ENCODE measurements around the gene ACVR1B. TPM values are rescaled to one million over a fixed set of nuclear protein-coding genes. Genes with fewer than 3 reads are reported as not detected.

Gene ACVR1B
- total RNA-seq, 1 donor from 2014 or later = 13.8 TPM

DNA sequence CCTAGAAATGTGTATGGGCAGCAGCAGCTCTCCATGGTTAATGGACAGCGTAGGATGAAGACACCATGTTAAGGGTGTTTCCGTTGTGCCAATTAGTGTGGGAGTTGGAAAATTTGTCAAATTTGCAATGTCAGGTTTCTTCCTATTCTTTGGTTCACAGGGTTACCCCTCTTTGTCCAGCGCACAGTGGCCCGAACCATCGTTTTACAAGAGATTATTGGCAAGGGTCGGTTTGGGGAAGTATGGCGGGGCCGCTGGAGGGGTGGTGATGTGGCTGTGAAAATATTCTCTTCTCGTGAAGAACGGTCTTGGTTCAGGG is 29.3 kb downstream of the ACVR1B start:
- Mint-ChIP-seq H3K36me3 (ENCODE audit: low read depth, unreplicated experiment) (peaks cover 22% of the 10 kb centered on the region), H3K27ac (ENCODE audit: unreplicated experiment) (no peak overlapping the region), H3K4me1 (ENCODE audit: low read depth, unreplicated experiment) (peaks cover 18% of the 10 kb centered on the region), H3K27me3 (ENCODE audit: low read depth, unreplicated experiment) (no peaks in the 10 kb centered on the region), H3K9me3 (ENCODE audit: unreplicated experiment) (no peaks in the 10 kb centered on the region), H3K4me3 (ENCODE audit: unreplicated experiment) (no peak overlapping the region)
- H3K79me2 ChIP-seq (ENCODE audit: insufficient read depth, low read length) = peaks cover 1% of the 10 kb centered on the region
- no peaks in the 10 kb centered on the region for H3K27me3 ChIP-seq (ENCODE audit: insufficient read depth, low read length)
- H3K4me1 ChIP-seq (ENCODE audit: insufficient read depth, low read length) = peaks cover 13% of the 10 kb centered on the region
- no peak overlapping the region for H3K4me3 ChIP-seq (ENCODE audit: insufficient read depth, low read depth, low read length)
- no peak overlapping the region for H2AFZ ChIP-seq (ENCODE audit: low read depth, low read length)
- FAIRE-seq (no peak), DNase-seq (ENCODE audit: low read depth) (no peak)
- H3K27ac ChIP-seq (ENCODE audit: low read depth, low read length) = no peak overlapping the region
- no peak overlapping the region for H3K9ac ChIP-seq (ENCODE audit: low read length)
- H3K9me3 ChIP-seq (ENCODE audit: insufficient read depth, low read depth, low read length) = no peaks in the 10 kb centered on the region
- H4K20me1 ChIP-seq (ENCODE audit: insufficient read depth, low read length) = no peaks in the 10 kb centered on the region
- no peak overlapping the region for H3K4me2 ChIP-seq (ENCODE audit: low read length)
- TF ChIP-seq CTCF (IDR thresholded peaks at IDR 0.05; ENCODE audit: insufficient read depth, low read depth, low read length) = no peak
- no peak for TF ChIP-seq EZH2 (IDR thresholded peaks at IDR 0.05; ENCODE audit: insufficient read depth, low read length)
- peaks cover 19% of the 10 kb centered on the region for H3K36me3 ChIP-seq (ENCODE audit: insufficient read depth, low read length)

GRCh38 chr12:51984657-51985056 is 33.2 kb downstream of the ACVR1B start:
- H3K79me2 ChIP-seq (ENCODE audit: insufficient read depth, low read length) = no peaks in the 10 kb centered on the region
- H3K4me1 ChIP-seq (ENCODE audit: insufficient read depth, low read length) = no peaks in the 10 kb centered on the region
- H3K4me2 ChIP-seq (ENCODE audit: low read length) = no peak overlapping the region
- H3K9ac ChIP-seq (ENCODE audit: low read length) = no peak overlapping the region
- no peak overlapping the region for H3K4me3 ChIP-seq (ENCODE audit: insufficient read depth, low read depth, low read length)
- no peak overlapping the region for H3K27ac Mint-ChIP-seq (ENCODE audit: unreplicated experiment)
- peaks cover under 1% of the 10 kb centered on the region for H3K4me1 Mint-ChIP-seq (ENCODE audit: low read depth, unreplicated experiment)
- peaks cover 21% of the 10 kb centered on the region for H3K36me3 ChIP-seq (ENCODE audit: insufficient read depth, low read length)
- H2AFZ ChIP-seq (ENCODE audit: low read depth, low read length) = no peak overlapping the region
- H3K9me3 ChIP-seq (ENCODE audit: insufficient read depth, low read depth, low read length) = no peaks in the 10 kb centered on the region
- H3K4me3 Mint-ChIP-seq (ENCODE audit: unreplicated experiment) = no peak overlapping the region
- FAIRE-seq = no peak
- no peaks in the 10 kb centered on the region for H3K9me3 Mint-ChIP-seq (ENCODE audit: unreplicated experiment)
- no peaks in the 10 kb centered on the region for H4K20me1 ChIP-seq (ENCODE audit: insufficient read depth, low read length)
- no peak for DNase-seq (ENCODE audit: low read depth)
- H3K27me3 Mint-ChIP-seq (ENCODE audit: low read depth, unreplicated experiment) = no peaks in the 10 kb centered on the region
- H3K36me3 Mint-ChIP-seq (ENCODE audit: low read depth, unreplicated experiment) = peaks cover 18% of the 10 kb centered on the region
- TF ChIP-seq CTCF (IDR thresholded peaks at IDR 0.05; ENCODE audit: insufficient read depth, low read depth, low read length) (no peak), EZH2 (IDR thresholded peaks at IDR 0.05; ENCODE audit: insufficient read depth, low read length) (no peak)
- no peak overlapping the region for H3K27ac ChIP-seq (ENCODE audit: low read depth, low read length)
- no peaks in the 10 kb centered on the region for H3K27me3 ChIP-seq (ENCODE audit: insufficient read depth, low read length)

DNA sequence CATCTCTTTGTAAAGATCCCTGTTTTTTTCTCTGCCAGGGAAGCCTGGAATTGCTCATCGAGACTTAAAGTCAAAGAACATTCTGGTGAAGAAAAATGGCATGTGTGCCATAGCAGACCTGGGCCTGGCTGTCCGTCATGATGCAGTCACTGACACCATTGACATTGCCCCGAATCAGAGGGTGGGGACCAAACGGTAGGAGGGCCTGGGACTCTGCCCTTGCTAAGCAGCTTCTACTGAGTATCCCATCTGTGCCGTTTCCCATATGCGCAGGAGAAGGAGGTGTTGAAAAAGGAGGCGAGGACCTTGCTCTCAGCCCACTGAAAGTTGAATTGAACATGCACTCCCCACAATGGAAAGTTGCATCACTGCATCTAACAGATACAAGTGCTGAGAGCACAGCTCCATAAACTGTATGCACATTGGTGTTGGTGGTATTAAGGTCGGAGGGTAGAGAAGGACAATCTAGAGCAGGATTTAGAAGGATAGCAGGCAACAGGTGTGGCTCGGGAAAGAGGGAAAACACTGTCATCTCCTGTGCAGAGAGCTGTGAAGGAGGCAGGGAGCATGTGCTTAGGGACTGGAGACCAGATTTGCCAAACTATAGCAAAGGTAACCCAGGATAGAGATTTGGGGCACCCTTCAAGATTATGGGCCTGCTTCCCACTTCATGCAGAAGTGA is 33.8 kb downstream of the ACVR1B start:
- H3K79me2 ChIP-seq (ENCODE audit: insufficient read depth, low read length) = no peaks in the 10 kb centered on the region
- no peaks in the 10 kb centered on the region for H3K9me3 Mint-ChIP-seq (ENCODE audit: unreplicated experiment)
- H3K27ac ChIP-seq (ENCODE audit: low read depth, low read length) = no peak overlapping the region
- H3K4me3 Mint-ChIP-seq (ENCODE audit: unreplicated experiment) = no peak overlapping the region
- H3K4me1 ChIP-seq (ENCODE audit: insufficient read depth, low read length) = no peaks in the 10 kb centered on the region
- peaks cover 21% of the 10 kb centered on the region for H3K36me3 ChIP-seq (ENCODE audit: insufficient read depth, low read length)
- H3K4me2 ChIP-seq (ENCODE audit: low read length) = no peak overlapping the region
- H3K27me3 Mint-ChIP-seq (ENCODE audit: low read depth, unreplicated experiment) = no peaks in the 10 kb centered on the region
- no peaks in the 10 kb centered on the region for H3K9me3 ChIP-seq (ENCODE audit: insufficient read depth, low read depth, low read length)
- no peaks in the 10 kb centered on the region for H3K4me1 Mint-ChIP-seq (ENCODE audit: low read depth, unreplicated experiment)
- no peak for FAIRE-seq
- no peak overlapping the region for H3K27ac Mint-ChIP-seq (ENCODE audit: unreplicated experiment)
- no peak for DNase-seq (ENCODE audit: low read depth)
- H3K36me3 Mint-ChIP-seq (ENCODE audit: low read depth, unreplicated experiment) = peaks cover 18% of the 10 kb centered on the region
- H3K9ac ChIP-seq (ENCODE audit: low read length) = no peak overlapping the region
- no peak for TF ChIP-seq EZH2 (IDR thresholded peaks at IDR 0.05; ENCODE audit: insufficient read depth, low read length)
- no peak for TF ChIP-seq CTCF (IDR thresholded peaks at IDR 0.05; ENCODE audit: insufficient read depth, low read depth, low read length)
- H3K27me3 ChIP-seq (ENCODE audit: insufficient read depth, low read length) = no peaks in the 10 kb centered on the region
- no peaks in the 10 kb centered on the region for H4K20me1 ChIP-seq (ENCODE audit: insufficient read depth, low read length)
- H2AFZ ChIP-seq (ENCODE audit: low read depth, low read length) = no peak overlapping the region
- H3K4me3 ChIP-seq (ENCODE audit: insufficient read depth, low read depth, low read length) = no peak overlapping the region

Measured in astrocyte (in vitro differentiated cells and primary cell).